Spleen (tissue), 7 donors: ENCODE data around the gene CDK1.

Experiments used
- POLR2A ChIP-seq, 3 donors: fragments of 450-650 bp; IDR thresholded peaks; one replicate each; pipeline ENCODE4 v1.5.1; 2017; ENCODE audit warnings: antibody characterized with exemption in 3 of 3, mild to moderate bottlenecking in 1 of 3
- POLR2AphosphoS5 ChIP-seq, 3 donors: sonication (generic); formaldehyde crosslinking; IDR thresholded peaks; one replicate each; pipeline ENCODE4 v1.5.1; 2017; ENCODE audit warnings: antibody characterized with exemption in 3 of 3
- TF ChIP-seq, protein P1 (sequence below), 11 experiments: fragments of 200-600 bp in 7 of 11; fragments of 450-650 bp in 4 of 11; sonication (generic) in 4 of 11; IDR thresholded peaks in 8 of 11; conservative IDR thresholded peaks in 3 of 11; 1 replicate in 7 of 11; 2 replicates in 4 of 11; pipeline versions ENCODE4 v1.4.0 to v1.8.0; 2016 to 2021; ENCODE audit warnings: antibody characterized with exemption in 11 of 11, inconsistent platforms in 4 of 11, mild to moderate bottlenecking in 1 of 11
- donor health status: DM: no; HTN: no; CAD: no; lungs with moderate emphysema.
- donor health status: DM: no; HTN: no; CAD: no.
- donor health status: DM: no; HTN: no; CAD: no.

GRCh38 chr10:60735244-60735643, 43.0 kb upstream of the CDK1 start:
- TF ChIP-seq, protein P1, sequence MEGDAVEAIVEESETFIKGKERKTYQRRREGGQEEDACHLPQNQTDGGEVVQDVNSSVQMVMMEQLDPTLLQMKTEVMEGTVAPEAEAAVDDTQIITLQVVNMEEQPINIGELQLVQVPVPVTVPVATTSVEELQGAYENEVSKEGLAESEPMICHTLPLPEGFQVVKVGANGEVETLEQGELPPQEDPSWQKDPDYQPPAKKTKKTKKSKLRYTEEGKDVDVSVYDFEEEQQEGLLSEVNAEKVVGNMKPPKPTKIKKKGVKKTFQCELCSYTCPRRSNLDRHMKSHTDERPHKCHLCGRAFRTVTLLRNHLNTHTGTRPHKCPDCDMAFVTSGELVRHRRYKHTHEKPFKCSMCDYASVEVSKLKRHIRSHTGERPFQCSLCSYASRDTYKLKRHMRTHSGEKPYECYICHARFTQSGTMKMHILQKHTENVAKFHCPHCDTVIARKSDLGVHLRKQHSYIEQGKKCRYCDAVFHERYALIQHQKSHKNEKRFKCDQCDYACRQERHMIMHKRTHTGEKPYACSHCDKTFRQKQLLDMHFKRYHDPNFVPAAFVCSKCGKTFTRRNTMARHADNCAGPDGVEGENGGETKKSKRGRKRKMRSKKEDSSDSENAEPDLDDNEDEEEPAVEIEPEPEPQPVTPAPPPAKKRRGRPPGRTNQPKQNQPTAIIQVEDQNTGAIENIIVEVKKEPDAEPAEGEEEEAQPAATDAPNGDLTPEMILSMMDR (IDR thresholded peaks at IDR 0.05 in 8 of 11, conservative IDR thresholded peaks at IDR 0.05 in 3 of 11), result no peak
- no peak for TF ChIP-seq POLR2A (IDR thresholded peaks at IDR 0.05)
- TF ChIP-seq POLR2AphosphoS5 (IDR thresholded peaks at IDR 0.05), result no peak
